HCT116 (cell line): ENCODE results near the gene CCDC57. TPM values are rescaled to one million over a fixed set of nuclear protein-coding genes. Genes with fewer than 3 reads are reported as not detected.

Experiments
- ATAC-seq: fragments of 200-7000 bp; cut with Tn5 transposase; 2 replicates; pipeline ENCODE4 v1.9.1; 2020; ENCODE audit warnings: mild to moderate bottlenecking, moderate library complexity
- BruUV-seq: library from RNA; stranded (reverse); fragments of 400-500 nt; replicated peaks from 2 replicates; lab custom pipeline; 2021; lab: Mats Ljungman, UMichigan
- CTCF ChIA-PET: fragments of 300-600 bp; sonication (Branson Sonifier 250); formaldehyde crosslinking; loops from one replicate; lab custom pipeline; 2021; ENCODE audit warnings: antibody characterized with exemption; lab: Charles Lee
- POLR2A ChIA-PET: fragments of 300-600, 350-600 bp; sonication (Branson Sonifier 250); formaldehyde crosslinking; loops from one replicate; lab custom pipeline; 2021; ENCODE audit warnings: antibody characterized with exemption; lab: Charles Lee
- RAD21 ChIA-PET, 2 experiments: fragments of 300-600 bp; sonication (Branson Sonifier 250); formaldehyde crosslinking; loops; one replicate each; lab custom pipeline; 2023; ENCODE audit warnings: low total read pairs in 2 of 2; ENCODE audit not compliant: uncharacterized antibody in 2 of 2, unreplicated experiment in 2 of 2, low non-redundant PET in 1 of 2; lab: Charles Lee
- DNase-seq: peaks from one replicate; pipeline ENCODE4 v3.0.0-alpha.2; 2010; ENCODE audit warnings: low read depth, low spot score
- H2AFZ ChIP-seq: fragments of 200-600 bp; shearing (Covaris generic), sonication (generic); 2 replicates; pipeline ENCODE4 v1.6.1; 2017; ENCODE audit warnings: low read depth, mixed run types, mixed read lengths, antibody characterized with exemption, low read length; ENCODE audit not compliant: poor library complexity, severe bottlenecking
- H3K27ac ChIP-seq: 2 replicates; pipeline ENCODE4 v1.5.1; 2012; ENCODE audit warnings: low read depth, low read length
- H3K27me3 ChIP-seq: fragments of 200-600 bp; sonication (generic); 2 replicates; pipeline ENCODE4 v1.6.1; 2016; ENCODE audit warnings: mixed run types, low read length, mixed read lengths; ENCODE audit not compliant: insufficient read depth
- H3K36me3 ChIP-seq, 2 experiments: fragments of 200-500 bp in 1 of 2; fragments of 200-600 bp in 1 of 2; sonication (Bioruptor generic) in 1 of 2; sonication (generic) in 1 of 2; 2 replicates each; pipeline versions ENCODE4 v1.5.1 to v1.6.1; 2014 to 2016; ENCODE audit warnings: low read length in 2 of 2, inconsistent platforms in 1 of 2, mixed read lengths in 1 of 2, mixed run types in 1 of 2; ENCODE audit not compliant: insufficient read depth in 2 of 2, control insufficient read depth in 1 of 2
- H3K4me1 ChIP-seq, 2 experiments: fragments of 200-600 bp in 1 of 2; sonication (generic) in 1 of 2; 2 replicates each; pipeline versions ENCODE4 v1.5.1 to v1.6.1; 2012 to 2017; ENCODE audit warnings: low read length in 2 of 2, inconsistent platforms in 1 of 2, mild to moderate bottlenecking in 1 of 2, mixed read lengths in 1 of 2, mixed run types in 1 of 2, moderate library complexity in 1 of 2; ENCODE audit not compliant: insufficient read depth in 2 of 2, control insufficient read depth in 1 of 2
- H3K4me2 ChIP-seq: fragments of 200-600 bp; sonication (generic); 2 replicates; pipeline ENCODE4 v1.6.1; 2017; ENCODE audit warnings: mixed run types, low read length, mixed read lengths
- H3K4me3 ChIP-seq, 2 experiments: fragments of 200-600 bp in 1 of 2; sonication (generic) in 1 of 2; replicated peaks in 1 of 2; 2 replicates each; pipeline ENCODE4 v1.5.1; 2011 to 2016; ENCODE audit warnings: low read length in 2 of 2, control low read depth in 1 of 2, low read depth in 1 of 2, mild to moderate bottlenecking in 1 of 2, mixed read lengths in 1 of 2, mixed run types in 1 of 2
- H3K79me2 ChIP-seq: fragments of 200-600 bp; sonication (generic); 2 replicates; pipeline ENCODE4 v1.6.1; 2017; ENCODE audit warnings: mild to moderate bottlenecking, mixed run types, low read length, moderate library complexity, mixed read lengths; ENCODE audit not compliant: insufficient read depth
- H3K9ac ChIP-seq: fragments of 200-600 bp; sonication (generic); 2 replicates; pipeline ENCODE4 v1.6.1; 2016; ENCODE audit warnings: low read length, mixed read lengths
- H3K9me2 ChIP-seq: fragments of 200-600 bp; sonication (generic), shearing (Covaris generic); 2 replicates; pipeline ENCODE4 v1.6.1; 2017; ENCODE audit warnings: mixed run types, mild to moderate bottlenecking, moderate library complexity; ENCODE audit not compliant: insufficient read depth
- H3K9me3 ChIP-seq, 2 experiments: fragments of 200-500 bp in 1 of 2; fragments of 200-600 bp in 1 of 2; sonication (Bioruptor generic) in 1 of 2; sonication (generic) in 1 of 2; 2 replicates each; pipeline ENCODE4 v1.6.1; 2014 to 2017; ENCODE audit warnings: low read length in 2 of 2, mixed read lengths in 2 of 2, inconsistent platforms in 1 of 2, low read depth in 1 of 2, mild to moderate bottlenecking in 1 of 2, mixed run types in 1 of 2, moderate library complexity in 1 of 2; ENCODE audit not compliant: control insufficient read depth in 1 of 2, insufficient read depth in 1 of 2
- H4K20me1 ChIP-seq: fragments of 200-600 bp; sonication (generic), shearing (Covaris generic); 2 replicates; pipeline ENCODE4 v1.6.1; 2017; ENCODE audit warnings: mixed run types, mild to moderate bottlenecking, moderate library complexity; ENCODE audit not compliant: insufficient read depth
- CBX3 ChIP-seq: IDR thresholded peaks from 2 replicates; pipeline ENCODE4 v1.6.1; 2012; ENCODE audit warnings: low read depth
- EZH2 ChIP-seq: fragments of 200-600 bp; sonication (generic); IDR thresholded peaks from 2 replicates; pipeline ENCODE4 v1.6.1; 2017; ENCODE audit warnings: antibody characterized with exemption, mixed run types
- EZH2phosphoT487 ChIP-seq: fragments of 200-600 bp; IDR thresholded peaks from 2 replicates; pipeline ENCODE4 v1.6.1; 2018; ENCODE audit warnings: antibody characterized with exemption, borderline replicate concordance
- SIN3A ChIP-seq: IDR thresholded peaks from 2 replicates; pipeline ENCODE4 v1.6.1; 2012; ENCODE audit warnings: low read depth
- SP1 ChIP-seq: IDR thresholded peaks from 2 replicates; pipeline ENCODE4 v1.6.1; 2012; ENCODE audit warnings: low read depth
- TCF7L2 ChIP-seq: IDR thresholded peaks from 2 replicates; pipeline ENCODE4 v1.7.0; 2011; ENCODE audit warnings: borderline replicate concordance, inconsistent platforms; ENCODE audit not compliant: insufficient read depth, insufficient read length; ENCODE audit errors: extremely low read depth
- YY1 ChIP-seq: IDR thresholded peaks from 2 replicates; pipeline ENCODE4 v1.6.1; 2011; ENCODE audit warnings: low read length, low read depth, moderate library complexity, mild to moderate bottlenecking; ENCODE audit not compliant: insufficient replicate concordance; ENCODE audit errors: extremely low read depth
- ZBTB33 ChIP-seq: IDR thresholded peaks from 2 replicates; pipeline ENCODE4 v1.6.1; 2011; ENCODE audit warnings: mild to moderate bottlenecking, low read length, moderate library complexity; ENCODE audit not compliant: insufficient replicate concordance; ENCODE audit errors: extremely low read depth
- ZFX ChIP-seq: fragments of 450-650 bp; IDR thresholded peaks from 2 replicates; pipeline ENCODE4 v1.6.1; 2017
- intact Hi-C: fragments of 100-400 bp; cut with micrococcal nuclease; formaldehyde crosslinking; loops from 2 replicates; pipeline ENCODE4 v1.10.0; 2022
- total RNA-seq: library from RNA; stranded (reverse); gene quantifications from one replicate; pipeline ENCODE4 v1.2.1, GENCODE V29; 2021; ENCODE audit not compliant: unreplicated experiment

The CCDC57 gene
- total RNA-seq, 1 experiment from 2014 or later, result 143 TPM

GRCh38 chr17:82221341-82221902 lies 8.8 kb upstream of the CCDC57 start:
- CTCF ChIA-PET, result no interaction called here
- intact Hi-C loops, result no loop called here
- no peaks in the 10 kb centered on the region for H4K20me1 ChIP-seq
- no peak overlapping the region for H2AFZ ChIP-seq
- no peak overlapping the region for H3K9ac ChIP-seq
- BruUV-seq, result no TSS peak
- H3K27me3 ChIP-seq, result no peaks in the 10 kb centered on the region
- DNase-seq (no peak), ATAC-seq (no peak)
- no peaks in the 10 kb centered on the region for H3K36me3 ChIP-seq
- peaks cover 0 to 3% of the 10 kb centered on the region in 2 experiments; a peak in 1 of 4 replicates for H3K9me3 ChIP-seq
- H3K4me2 ChIP-seq, result no peak overlapping the region
- no peaks in the 10 kb centered on the region for H3K9me2 ChIP-seq
- no peak overlapping the region for H3K4me3 ChIP-seq
- peaks cover 18 to 53% of the 10 kb centered on the region in 2 experiments for H3K4me1 ChIP-seq
- TF ChIP-seq EZH2phosphoT487 (no peak), CBX3 (no peak), EZH2 (no peak), SP1 (no peak), ZFX (no peak), SIN3A (no peak), YY1 (no peak), ZBTB33 (no peak), TCF7L2 (no peak)
- no peaks in the 10 kb centered on the region for H3K79me2 ChIP-seq
- RAD21 ChIA-PET, result interaction anchor here in 1 of 2 experiments (0.8 kb wide), 1 partner anchor 9 kb away, joined by 4 read pairs; no protein-coding TSS in a partner anchor
- POLR2A ChIA-PET, result interaction anchor here (1.2 to 1.9 kb wide), 2 partner anchors 8 to 9 kb away, joined by 3 to 7 read pairs; partner anchors contain the start of gene SLC16A3
- no peak overlapping the region for H3K27ac ChIP-seq
